IPS-20b (cell line): ENCODE results near the gene MELTF.

Experiments
- H3K27ac ChIP-seq: one replicate; pipeline ENCODE4 v1.5.1; 2013; ENCODE audit warnings: low read length
- H3K27me3 ChIP-seq: 2 replicates; pipeline ENCODE4 v1.6.1; 2013; ENCODE audit warnings: mild to moderate bottlenecking, low read length, inconsistent platforms; ENCODE audit not compliant: insufficient read depth
- H3K36me3 ChIP-seq: 2 replicates; pipeline ENCODE4 v1.6.1; 2013; ENCODE audit warnings: low read depth, mild to moderate bottlenecking, inconsistent platforms, low read length, moderate library complexity; ENCODE audit not compliant: insufficient read depth
- H3K4me1 ChIP-seq: 2 replicates; pipeline ENCODE4 v1.6.1; 2013; ENCODE audit warnings: mild to moderate bottlenecking, control low read depth, inconsistent platforms, low read length, moderate library complexity; ENCODE audit not compliant: insufficient read depth
- H3K4me3 ChIP-seq: 2 replicates; pipeline ENCODE4 v1.5.1; 2013; ENCODE audit warnings: mild to moderate bottlenecking, low read length, inconsistent platforms
- H3K9ac ChIP-seq: 2 replicates; pipeline ENCODE4 v1.6.1; 2013; ENCODE audit warnings: low read depth, mild to moderate bottlenecking, inconsistent platforms, low read length, moderate library complexity
- H3K9me3 ChIP-seq: 2 replicates; pipeline ENCODE4 v1.6.1; 2013; ENCODE audit warnings: mild to moderate bottlenecking, low read depth, low read length, inconsistent platforms; ENCODE audit not compliant: insufficient read depth

Gene MELTF

DNA sequence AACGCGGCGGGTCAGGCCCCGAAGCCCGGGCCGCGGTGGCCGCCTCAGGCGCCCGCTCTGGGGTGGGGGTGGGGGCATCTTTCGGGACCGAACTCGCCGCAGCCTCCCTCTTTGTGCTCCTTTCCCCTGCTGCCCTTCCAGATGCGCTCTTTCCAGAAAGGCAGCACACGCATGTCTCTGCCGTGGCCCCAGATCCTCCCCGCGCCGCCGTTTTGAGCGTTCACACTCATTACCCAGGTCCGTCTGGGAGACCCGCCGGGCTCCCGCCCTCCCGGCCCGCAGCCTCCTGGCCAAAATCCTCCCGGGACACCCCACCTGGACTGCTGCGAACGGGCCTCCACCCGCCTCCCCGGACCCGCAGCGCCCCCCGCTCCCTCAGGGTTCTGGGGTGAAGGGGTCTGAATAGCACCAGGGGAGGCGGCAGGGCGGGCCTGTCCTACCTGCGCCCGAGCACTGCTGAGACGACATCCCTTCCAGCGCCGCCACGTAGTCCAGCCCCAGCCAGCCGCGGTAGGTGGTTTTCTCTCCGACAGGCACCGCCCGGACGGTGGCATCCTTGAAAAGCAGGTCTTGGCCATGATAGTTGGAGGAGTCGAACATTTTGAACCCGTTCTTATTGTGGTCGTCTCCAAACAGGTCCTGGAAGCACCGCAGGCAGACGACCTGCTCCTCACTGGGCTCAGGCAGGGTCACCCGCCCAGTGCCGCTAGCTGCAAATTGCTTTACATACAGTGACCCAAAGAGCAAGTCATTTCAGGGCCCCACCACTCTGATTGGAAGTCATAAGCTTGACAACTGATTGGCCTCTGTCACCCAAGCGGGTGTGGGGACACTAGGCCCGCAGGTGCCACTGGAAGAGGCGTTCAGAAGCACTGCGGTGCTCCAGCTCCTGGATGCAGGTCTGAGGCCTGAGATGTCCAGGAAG is 25.9 kb downstream of the MELTF start:
- Histone ChIP-seq H3K4me3 (peak overlapping the region; percentile 68), H3K4me1 (0 out of 2 replicates have a peak, but pooled peaks cover 3% of the 10 kb centered on the region), H3K9ac (peak overlapping the region; percentile 65; the same call in 1 of the 2 replicates), H3K9me3 (no peaks in the 10 kb centered on the region), H3K36me3 (no peaks in the 10 kb centered on the region), H3K27ac (no peak overlapping the region), H3K27me3 (peaks cover 32% of the 10 kb centered on the region)

DNA sequence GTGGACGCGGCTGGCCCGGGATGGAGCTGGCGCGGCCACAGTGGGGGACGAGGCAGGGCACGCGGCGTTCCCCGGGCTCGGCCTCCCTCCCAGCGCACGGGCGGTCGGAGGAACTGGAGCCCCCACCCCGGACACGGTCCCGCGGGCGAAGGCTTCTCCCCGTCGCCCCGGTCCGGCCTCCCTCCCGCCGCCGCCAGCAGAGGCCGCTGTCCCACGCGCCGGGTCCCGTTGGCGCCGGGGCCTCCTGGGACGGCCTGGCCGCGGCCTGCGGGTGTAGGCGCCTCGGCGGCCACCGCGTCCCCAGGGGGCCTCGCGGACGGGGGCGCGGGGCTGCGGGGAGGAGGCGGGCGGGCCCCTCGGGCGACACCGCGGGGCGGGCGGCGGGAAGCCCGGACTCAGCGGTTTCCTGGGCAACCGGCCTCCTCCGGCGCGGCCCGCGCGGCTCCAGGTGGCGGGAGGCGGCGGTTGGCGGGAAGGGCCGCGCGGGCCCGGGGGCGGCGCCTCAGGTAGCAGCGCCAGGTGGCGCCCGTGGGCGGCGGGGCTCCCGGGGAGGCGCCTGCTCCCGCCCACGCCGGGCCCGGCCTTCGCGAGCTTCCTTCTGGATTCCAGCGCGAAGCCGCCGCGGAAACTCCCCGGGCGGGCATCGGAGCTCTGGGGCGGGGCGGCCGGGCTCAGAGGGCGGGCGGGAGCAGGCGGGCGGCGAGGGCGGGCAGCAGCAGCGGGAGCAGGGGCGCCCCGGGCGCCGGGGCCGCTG is 26.7 kb downstream of the MELTF start:
- no peak overlapping the region for H3K27ac ChIP-seq
- 0 out of 2 replicates have a peak, but pooled peaks cover 3% of the 10 kb centered on the region for H3K4me1 ChIP-seq
- no peaks in the 10 kb centered on the region for H3K36me3 ChIP-seq
- H3K9ac ChIP-seq = no peak overlapping the region
- H3K4me3 ChIP-seq = peak overlapping the region; percentile 68; the same call in 1 of the 2 replicates
- H3K9me3 ChIP-seq = no peaks in the 10 kb centered on the region
- H3K27me3 ChIP-seq = peaks cover 32% of the 10 kb centered on the region

DNA sequence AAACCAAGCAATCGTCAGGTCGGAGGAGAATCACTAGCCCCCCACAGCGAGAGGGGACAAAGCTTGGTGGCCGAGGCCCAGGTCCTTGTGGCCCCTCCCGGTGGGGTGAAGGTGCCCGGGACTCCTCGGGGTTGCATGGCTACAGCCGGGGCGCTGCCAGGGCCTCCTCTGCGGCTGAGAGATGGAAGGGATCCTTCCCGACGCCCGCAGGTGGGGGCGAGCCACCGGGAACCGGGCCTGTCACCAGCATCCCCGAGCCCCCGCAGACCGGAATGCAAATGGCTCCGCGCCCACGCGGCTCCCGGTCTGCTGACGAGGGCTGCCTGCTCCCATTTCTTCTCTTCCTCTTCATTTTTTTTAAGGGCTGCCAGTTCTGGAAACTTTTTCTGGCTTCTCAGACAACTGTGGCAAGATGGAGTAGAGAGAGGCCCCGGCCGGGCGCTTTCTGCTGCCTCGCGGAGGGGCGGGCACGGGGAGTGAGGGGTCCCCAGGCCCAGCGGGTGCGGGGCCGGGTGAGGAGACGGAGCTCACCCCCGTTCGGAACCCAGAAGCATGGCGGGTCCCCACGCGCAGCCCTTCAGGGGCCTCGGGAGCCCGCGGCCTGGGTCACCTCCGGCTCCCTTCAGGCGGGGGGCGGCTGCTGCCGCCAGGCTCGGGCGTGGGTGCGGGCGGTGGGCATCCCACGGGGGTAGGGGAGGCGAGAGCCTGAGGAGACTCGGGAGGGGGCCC is 27.5 kb downstream of the MELTF start:
- Histone ChIP-seq H3K27me3 (peaks cover 32% of the 10 kb centered on the region), H3K9me3 (no peaks in the 10 kb centered on the region), H3K27ac (no peak overlapping the region), H3K4me3 (peak overlapping the region; percentile 43; the same call in 1 of the 2 replicates), H3K36me3 (no peaks in the 10 kb centered on the region), H3K4me1 (0 out of 2 replicates have a peak, but pooled peaks cover 3% of the 10 kb centered on the region), H3K9ac (no peak overlapping the region)

DNA sequence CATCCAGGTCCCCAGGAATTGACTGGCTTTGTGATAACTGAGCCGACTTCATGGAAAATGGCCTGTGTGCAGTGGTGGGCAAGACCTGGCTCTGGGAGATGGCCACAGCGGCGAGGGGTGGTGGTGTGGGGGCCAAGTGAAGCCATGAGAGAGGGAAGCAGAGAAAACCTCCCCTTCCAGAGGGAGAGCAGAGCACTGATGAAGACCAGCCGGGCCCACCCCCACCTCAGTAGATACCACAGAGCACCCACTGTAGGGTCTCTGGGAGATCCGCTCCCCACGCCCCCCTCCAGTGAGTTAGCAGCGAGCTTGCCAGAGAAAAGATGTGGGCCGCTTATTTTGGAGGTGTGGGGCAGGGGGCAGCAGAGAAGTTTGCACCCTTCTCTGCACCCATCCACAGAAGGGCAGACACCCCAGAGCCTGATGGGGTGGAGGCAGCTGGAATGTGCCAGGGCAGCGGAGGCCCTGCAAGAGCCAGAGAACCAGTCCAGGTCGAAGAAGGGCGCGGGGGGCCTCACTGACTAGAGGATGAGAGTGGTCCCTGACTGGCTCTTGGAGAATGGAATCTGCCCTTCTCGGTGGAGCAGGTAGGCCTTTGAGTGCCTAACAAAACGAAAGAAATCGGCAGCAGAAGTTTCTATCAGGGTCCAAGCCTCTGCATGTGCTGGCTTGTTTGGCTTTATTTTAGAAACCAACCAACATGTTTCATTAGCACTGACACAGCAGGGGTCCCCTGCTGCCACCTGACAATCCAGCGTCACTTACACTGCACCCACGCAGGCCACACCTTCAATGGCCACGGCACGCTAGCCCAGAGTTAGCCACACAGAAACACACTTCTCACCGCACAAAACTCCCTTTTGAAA is 28.3 kb downstream of the MELTF start:
- no peaks in the 10 kb centered on the region for H3K9me3 ChIP-seq
- H3K4me1 ChIP-seq = 0 out of 2 replicates have a peak, but pooled peaks cover 3% of the 10 kb centered on the region
- no peak overlapping the region for H3K9ac ChIP-seq
- H3K36me3 ChIP-seq = no peaks in the 10 kb centered on the region
- H3K4me3 ChIP-seq = no peak overlapping the region
- H3K27ac ChIP-seq = no peak overlapping the region
- peaks cover 32% of the 10 kb centered on the region for H3K27me3 ChIP-seq

GRCh38 chr3:197000211-197000610 is 29.4 kb downstream of the MELTF start:
- no peak overlapping the region for H3K9ac ChIP-seq
- no peak overlapping the region for H3K4me3 ChIP-seq
- no peaks in the 10 kb centered on the region for H3K36me3 ChIP-seq
- H3K4me1 ChIP-seq = 0 out of 2 replicates have a peak, but pooled peaks cover 3% of the 10 kb centered on the region
- H3K27me3 ChIP-seq = peaks cover 28% of the 10 kb centered on the region
- no peak overlapping the region for H3K27ac ChIP-seq
- H3K9me3 ChIP-seq = no peaks in the 10 kb centered on the region

DNA sequence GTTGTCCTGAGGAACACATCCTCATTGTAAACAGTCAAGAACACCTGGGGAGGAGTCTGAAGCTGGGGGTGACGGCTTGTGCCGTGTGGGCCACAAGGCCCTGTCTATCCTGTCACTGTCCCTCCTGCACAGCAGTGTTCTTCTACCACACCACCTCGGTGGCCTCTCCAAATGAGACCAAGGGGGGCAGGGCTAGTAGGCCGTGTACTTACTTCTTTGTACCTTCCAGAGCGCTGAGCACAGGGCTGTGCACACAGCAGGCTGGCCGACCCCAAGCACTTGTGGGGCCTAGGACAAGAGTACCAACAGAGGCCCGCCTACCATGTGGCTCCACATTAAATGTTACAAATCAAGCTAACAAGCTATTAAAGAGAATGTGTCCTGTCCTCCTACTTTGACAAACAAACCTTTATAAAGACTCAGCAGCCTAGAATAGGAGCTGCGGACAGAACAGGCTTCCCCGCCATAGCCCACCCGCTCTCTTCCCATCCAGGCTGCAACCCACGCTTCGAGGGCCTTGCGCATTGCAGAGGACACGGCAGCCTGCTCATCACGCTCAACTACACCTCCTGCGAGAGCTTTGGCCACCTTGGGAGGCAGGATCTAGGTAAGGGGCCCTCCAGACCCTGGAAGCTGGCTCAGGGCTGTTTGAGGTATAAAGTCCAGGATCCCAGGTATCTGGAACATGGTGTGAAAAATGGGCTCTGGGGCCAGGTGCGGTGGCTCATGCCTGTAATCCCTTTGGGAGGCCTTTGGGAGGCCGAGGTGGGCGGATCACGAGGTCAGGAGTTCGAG is 30.5 kb downstream of the MELTF start:
- no peak overlapping the region for H3K9ac ChIP-seq
- H3K4me1 ChIP-seq = 0 out of 2 replicates have a peak, but pooled peaks cover 3% of the 10 kb centered on the region
- H3K27me3 ChIP-seq = peaks cover 18% of the 10 kb centered on the region
- no peak overlapping the region for H3K27ac ChIP-seq
- no peaks in the 10 kb centered on the region for H3K36me3 ChIP-seq
- H3K4me3 ChIP-seq = no peak overlapping the region
- H3K9me3 ChIP-seq = no peaks in the 10 kb centered on the region

GRCh38 chr3:196997311-196997710 is 32.3 kb downstream of the MELTF start:
- H3K36me3 ChIP-seq = no peaks in the 10 kb centered on the region
- no peak overlapping the region for H3K9ac ChIP-seq
- peaks cover 7% of the 10 kb centered on the region; the same call in 1 of the 2 replicates for H3K27me3 ChIP-seq
- H3K27ac ChIP-seq = no peak overlapping the region
- H3K4me3 ChIP-seq = no peak overlapping the region
- H3K4me1 ChIP-seq = no peaks in the 10 kb centered on the region
- H3K9me3 ChIP-seq = no peaks in the 10 kb centered on the region

DNA sequence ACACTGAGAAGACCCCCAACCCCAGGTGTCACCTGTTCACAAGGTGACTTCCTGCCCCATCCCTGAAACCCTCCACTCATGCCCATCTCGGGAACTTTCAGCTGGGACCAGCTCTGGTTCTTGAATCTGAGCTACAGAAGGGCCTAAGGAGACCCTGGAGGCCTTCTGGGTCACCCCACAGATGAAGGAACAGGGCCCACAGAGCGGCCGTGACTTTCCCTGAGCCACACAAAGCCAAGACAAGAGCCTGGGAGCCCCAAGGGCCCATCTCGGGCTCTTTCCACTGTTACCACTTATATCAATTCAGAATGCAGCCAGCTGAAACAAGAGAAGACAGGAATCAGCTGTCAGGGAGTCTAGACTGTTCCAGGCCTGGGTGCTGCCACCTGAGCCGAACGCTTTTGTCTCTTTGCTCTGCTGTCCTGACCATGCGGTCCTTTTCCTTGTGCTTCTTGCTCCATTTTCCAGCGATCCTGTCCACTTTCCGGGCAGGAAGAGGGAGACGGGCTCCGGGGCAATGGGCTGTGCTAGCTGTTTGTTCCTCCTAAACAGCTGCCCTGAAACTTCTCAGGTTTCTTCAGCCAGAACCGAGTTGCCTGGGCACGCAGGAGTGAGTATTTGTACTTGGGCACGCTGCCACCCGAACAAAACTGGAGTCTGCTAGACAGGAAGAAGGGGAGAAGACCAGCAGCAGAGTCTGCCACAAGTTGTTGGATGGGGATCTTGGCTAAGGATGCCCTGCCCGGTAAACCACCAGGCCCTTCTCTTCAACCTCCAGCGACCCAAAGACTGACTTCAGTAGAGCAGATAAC is 33.0 kb downstream of the MELTF start:
- Histone ChIP-seq H3K9ac (no peak overlapping the region), H3K9me3 (no peaks in the 10 kb centered on the region), H3K27ac (no peak overlapping the region)

DNA sequence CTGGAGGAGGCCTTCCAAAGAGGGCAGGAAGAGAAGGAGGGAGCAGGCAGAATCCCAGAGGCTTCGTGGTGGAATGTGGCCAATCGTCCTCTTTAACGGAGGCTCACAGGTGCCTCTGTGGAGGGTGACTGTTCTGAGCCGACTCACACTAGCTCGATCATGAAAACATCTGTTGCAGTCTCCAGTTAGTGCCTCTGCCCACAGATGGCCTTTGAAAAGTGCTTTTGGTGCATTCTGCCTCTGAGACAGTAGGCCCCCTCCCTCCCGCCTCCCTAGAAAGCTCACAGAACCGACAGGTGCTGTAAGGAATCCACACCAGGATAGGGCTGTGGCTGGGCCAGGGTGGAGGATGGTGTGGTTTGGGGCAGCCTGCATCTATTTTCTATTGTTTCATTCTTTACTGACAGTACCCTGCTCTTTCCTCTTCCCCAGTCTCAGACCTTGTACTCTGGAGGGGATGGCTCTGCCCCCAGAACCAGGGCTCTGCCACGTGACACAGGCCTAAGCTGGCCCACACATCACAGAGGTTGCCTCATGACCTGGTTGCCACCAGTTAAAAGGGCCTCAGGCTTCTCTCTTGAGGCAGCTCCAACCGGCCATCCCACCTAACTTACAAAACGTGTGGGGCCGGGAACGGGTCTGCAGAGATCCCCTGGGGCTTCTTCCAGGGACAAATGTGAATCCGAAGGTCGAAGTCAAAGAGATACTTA is 33.8 kb downstream of the MELTF start:
- H3K9me3 ChIP-seq = no peaks in the 10 kb centered on the region
- H3K4me3 ChIP-seq = no peak overlapping the region
- H3K27ac ChIP-seq = no peak overlapping the region
- H3K9ac ChIP-seq = no peak overlapping the region
- H3K4me1 ChIP-seq = no peaks in the 10 kb centered on the region
- no peaks in the 10 kb centered on the region for H3K27me3 ChIP-seq
- H3K36me3 ChIP-seq = no peaks in the 10 kb centered on the region

More for the DNA sequence above, 33.0 kb downstream of the MELTF start:
- Histone ChIP-seq H3K36me3 (no peaks in the 10 kb centered on the region), H3K4me3 (no peak overlapping the region), H3K27me3 (peaks cover under 1% of the 10 kb centered on the region; the same call in 1 of the 2 replicates), H3K4me1 (no peaks in the 10 kb centered on the region)
